ENCODE measurements around the gene UBL7. TPM values are rescaled to one million over a fixed set of nuclear protein-coding genes. Genes with fewer than 3 reads are reported as not detected.

The UBL7 gene
- total and polyA plus RNA-seq, 8 donors, result 2.0 to 131 (median 35.8) TPM

GRCh38 chr15:74499366-74499765 is 38.4 kb upstream of the UBL7 start:
- intact Hi-C loops (cut with DNase I; ENCODE audit: low total_unique reads), result no loop called here
- DNase-seq, result no peak
- H3K9me3 ChIP-seq, result no peaks in the 10 kb centered on the region
- no peak overlapping the region for H3K27ac ChIP-seq
- H3K36me3 ChIP-seq, result no peaks in the 10 kb centered on the region
- no peak overlapping the region for H3K4me3 ChIP-seq
- H3K4me1 ChIP-seq, result no peaks in the 10 kb centered on the region
- WGBS, 5 donors, result 95 to 98% (median 97%) methylated on average over 2 of the region's 2 CpGs
- no peaks in the 10 kb centered on the region for H3K27me3 ChIP-seq
- no peak for TF ChIP-seq CTCF (IDR thresholded peaks at IDR 0.05)
- no peak for TF ChIP-seq POLR2AphosphoS5 (IDR thresholded peaks at IDR 0.05)
- no peak for TF ChIP-seq POLR2A (IDR thresholded peaks at IDR 0.05)
- no peak for TF ChIP-seq EP300 (IDR thresholded peaks at IDR 0.05)

GRCh38 chr15:74497584-74497983 is 36.6 kb upstream of the UBL7 start:
- DNase-seq, result peak in 1 of 2 donors; percentile 9
- Histone ChIP-seq H3K4me1 (no peaks in the 10 kb centered on the region), H3K27ac (no peak overlapping the region), H3K4me3 (no peak overlapping the region), H3K27me3 (no peaks in the 10 kb centered on the region), H3K36me3 (no peaks in the 10 kb centered on the region), H3K9me3 (no peaks in the 10 kb centered on the region)
- 42 to 77% (median 48%) methylated on average over 2 of the region's 2 CpGs for WGBS, 5 donors
- intact Hi-C loops (cut with DNase I; ENCODE audit: low total_unique reads), result no loop called here
- TF ChIP-seq POLR2AphosphoS5 (IDR thresholded peaks at IDR 0.05) (no peak), EP300 (IDR thresholded peaks at IDR 0.05) (no peak), CTCF (IDR thresholded peaks at IDR 0.05) (no peak), POLR2A (IDR thresholded peaks at IDR 0.05) (no peak)

- Histone ChIP-seq H3K27me3 (no peaks in the 10 kb centered on the region), H3K9me3 (no peaks in the 10 kb centered on the region), H3K27ac (no peak overlapping the region), H3K4me1 (no peaks in the 10 kb centered on the region), H3K4me3 (no peak overlapping the region), H3K36me3 (no peaks in the 10 kb centered on the region)
- intact Hi-C loops (cut with DNase I; ENCODE audit: low total_unique reads), result no loop called here
- no peak for DNase-seq
- WGBS, 5 donors, result 82 to 90% (median 87%) methylated on average over 3 of the region's 3 CpGs
- no peak for TF ChIP-seq POLR2AphosphoS5 (IDR thresholded peaks at IDR 0.05)
- no peak for TF ChIP-seq CTCF (IDR thresholded peaks at IDR 0.05)
- TF ChIP-seq EP300 (IDR thresholded peaks at IDR 0.05), result no peak
- no peak for TF ChIP-seq POLR2A (IDR thresholded peaks at IDR 0.05)
Observed at GRCh38 chr15:74496648-74497047, 35.7 kb upstream of the UBL7 start.

GRCh38 chr15:74490339-74490689 is 29.4 kb upstream of the UBL7 start:
- WGBS, 5 donors, result 87 to 98% (median 97%) methylated on average over 1 of the region's 1 CpG
- H3K9me3 ChIP-seq, result no peaks in the 10 kb centered on the region
- no peaks in the 10 kb centered on the region for H3K4me1 ChIP-seq
- intact Hi-C loops (cut with DNase I; ENCODE audit: low total_unique reads), result no loop called here
- H3K27me3 ChIP-seq, result no peaks in the 10 kb centered on the region
- no peak overlapping the region for H3K27ac ChIP-seq
- no peak overlapping the region for H3K4me3 ChIP-seq
- TF ChIP-seq POLR2AphosphoS5 (IDR thresholded peaks at IDR 0.05) (no peak), POLR2A (IDR thresholded peaks at IDR 0.05) (no peak), EP300 (IDR thresholded peaks at IDR 0.05) (no peak), CTCF (IDR thresholded peaks at IDR 0.05) (no peak)
- H3K36me3 ChIP-seq, result no peaks in the 10 kb centered on the region
- DNase-seq, result no peak
